ENCODE data around the gene GRK4.
"Not testable (repeated sequence)": the region's sequence is repeated elsewhere in the genome, so short reads cannot be mapped to it uniquely, and the experiment has no call there.

GRK4 gene

DNA sequence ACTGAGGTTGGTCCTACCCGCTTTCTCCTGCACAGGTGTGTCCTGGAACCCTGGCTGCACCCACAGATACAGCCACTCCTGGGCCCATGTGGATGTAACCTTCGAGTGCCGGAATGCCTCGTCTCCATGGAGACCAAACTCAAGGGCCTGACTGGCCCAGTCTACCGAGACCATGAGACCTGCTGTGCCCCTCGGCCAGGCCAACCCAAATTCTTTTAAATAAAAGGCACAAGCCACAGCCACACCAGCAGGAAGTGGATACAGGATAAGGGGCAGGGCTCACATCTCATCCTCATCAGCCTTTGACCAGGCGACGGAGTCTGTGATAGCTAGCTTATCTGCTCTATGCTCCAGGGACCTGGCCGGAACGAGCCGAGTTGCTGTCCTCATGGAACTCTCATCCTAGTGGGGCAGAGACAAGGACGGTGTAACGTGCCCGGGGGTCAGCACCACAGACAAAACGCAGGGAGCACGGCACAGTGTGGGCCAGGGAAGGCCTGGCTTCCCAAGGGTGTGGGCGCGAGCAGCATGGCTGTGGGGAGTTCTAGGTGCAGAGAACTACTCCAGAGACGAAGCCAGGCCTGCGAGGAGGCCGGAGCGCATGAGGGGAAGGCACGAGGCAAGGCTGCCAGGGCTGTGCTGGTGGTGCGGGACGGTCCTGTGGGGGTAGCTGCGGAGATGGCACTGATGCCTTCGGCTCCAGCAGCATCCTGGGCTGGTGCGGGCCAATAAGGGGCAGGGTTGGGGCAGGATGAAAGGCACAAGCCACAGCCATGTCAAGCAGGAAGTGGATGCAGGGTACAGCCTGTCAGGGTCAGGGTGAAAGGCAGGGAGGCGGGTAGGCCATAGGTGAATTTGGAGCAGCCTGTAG lies 22.9 kb upstream of the GRK4 start:
- FAIRE-seq (no peak), DNase-seq (ENCODE audit: insufficient read length, low spot score) (no peak)

DNA sequence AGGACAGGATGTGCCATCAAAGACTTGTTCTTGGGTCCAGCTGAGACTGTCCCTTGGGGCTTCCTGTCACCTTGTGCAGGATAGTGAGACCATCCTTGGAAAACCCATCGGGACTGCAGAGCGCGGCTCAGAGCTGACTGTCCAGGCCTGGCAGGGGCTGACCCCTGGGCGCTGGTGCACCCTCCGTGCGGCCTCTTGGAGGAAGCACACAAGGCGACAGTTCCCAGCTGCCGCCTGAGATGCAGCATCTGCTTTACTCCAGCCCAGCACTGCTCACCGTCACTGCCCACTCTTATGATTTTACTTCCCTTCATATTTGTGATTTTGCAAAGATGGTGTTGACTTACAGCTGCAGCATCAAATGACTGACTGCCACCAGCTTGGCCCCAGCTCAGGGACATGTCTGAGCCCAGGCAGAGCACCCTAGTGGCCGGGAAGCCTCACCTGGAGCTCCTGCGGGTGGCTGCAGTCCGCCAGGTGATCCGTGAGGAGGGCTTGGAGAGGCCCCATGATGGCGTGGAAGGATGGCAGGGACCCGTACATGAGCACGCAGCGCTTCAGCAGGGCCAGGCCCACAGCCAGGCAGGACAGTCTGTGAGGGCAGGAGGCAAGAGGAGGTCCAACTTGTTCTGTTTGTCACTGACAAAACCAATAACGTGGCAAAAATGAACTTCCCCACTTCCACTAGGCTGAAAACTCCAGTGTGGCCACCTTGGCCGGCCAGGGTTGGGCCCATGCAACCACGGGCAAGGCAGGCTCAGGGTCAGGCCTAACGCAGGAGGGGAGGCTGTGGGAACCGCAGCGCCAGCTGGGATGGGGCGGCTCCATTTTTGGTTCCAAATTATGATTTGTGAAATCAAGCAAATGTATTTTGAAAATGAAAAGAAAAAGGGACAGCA lies 22.0 kb upstream of the GRK4 start:
- no peak for DNase-seq (ENCODE audit: insufficient read length, low spot score)
- FAIRE-seq: no peak

DNA sequence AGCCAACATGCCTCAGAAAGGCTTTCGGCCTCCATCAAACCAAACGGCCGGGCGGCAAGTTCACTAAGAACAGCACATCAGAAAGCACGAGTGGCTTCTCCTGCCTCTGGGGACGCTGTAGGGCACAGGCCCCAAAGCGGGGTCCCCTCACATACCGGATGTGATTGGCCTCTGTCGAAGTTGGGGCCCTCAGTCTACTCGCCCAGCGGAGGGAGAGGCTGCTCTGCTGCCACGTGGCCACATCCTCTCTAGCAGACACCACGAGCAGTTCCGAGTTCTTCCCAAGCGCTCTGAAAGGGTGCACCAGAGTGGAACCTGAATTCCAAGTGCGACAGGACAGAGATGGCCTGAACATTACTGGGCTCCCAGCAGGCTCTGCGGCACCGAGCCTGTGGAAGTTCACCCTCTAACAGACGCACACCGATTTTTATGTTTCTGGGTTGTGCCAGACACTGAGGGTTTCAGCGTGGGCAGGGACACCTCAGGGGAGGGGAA lies 21.3 kb upstream of the GRK4 start:
- FAIRE-seq (no peak), DNase-seq (ENCODE audit: insufficient read length, low spot score) (no peak)

DNA sequence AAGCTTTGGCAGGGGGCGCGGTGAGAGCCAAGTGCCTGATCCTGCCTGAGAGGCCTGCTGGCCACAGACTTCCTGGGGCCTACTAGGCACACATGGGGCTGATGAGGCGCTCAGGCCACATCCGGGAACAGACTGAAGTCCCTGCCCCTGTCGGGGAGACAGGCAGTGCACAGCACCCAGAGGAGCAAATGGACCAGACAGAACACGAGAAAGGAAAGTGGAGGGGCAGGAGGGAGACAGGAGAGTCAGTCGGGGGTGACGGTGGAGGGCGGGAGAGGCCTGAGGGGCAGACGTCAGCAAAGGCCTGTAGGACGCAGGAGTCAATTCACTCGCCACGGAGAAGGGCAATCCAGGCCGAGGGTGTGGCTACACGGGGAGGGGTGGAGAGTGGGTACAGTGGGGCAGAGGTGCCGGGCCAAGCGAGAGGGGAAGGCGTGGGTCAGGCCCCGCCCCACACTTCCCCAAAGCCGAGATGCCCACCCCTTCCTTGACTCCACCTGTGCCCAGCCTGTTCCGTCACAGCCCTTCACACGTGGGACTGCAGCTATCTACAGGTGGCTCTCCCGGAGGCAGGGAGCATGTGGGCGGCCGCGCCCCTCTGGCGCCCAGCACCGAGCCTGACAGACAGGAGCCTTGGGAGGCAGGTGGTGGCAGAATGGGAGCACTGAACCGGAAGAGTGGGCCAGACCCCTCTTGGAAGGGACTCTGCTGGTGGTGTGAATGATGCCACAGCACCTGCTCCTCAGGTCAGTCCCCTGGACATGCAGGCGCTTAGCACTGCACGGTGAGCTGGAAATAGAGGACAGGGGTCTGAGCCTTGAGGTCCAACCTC lies 20.6 kb upstream of the GRK4 start:
- DNase-seq (ENCODE audit: insufficient read length, low spot score) (no peak), FAIRE-seq (no peak)

DNA sequence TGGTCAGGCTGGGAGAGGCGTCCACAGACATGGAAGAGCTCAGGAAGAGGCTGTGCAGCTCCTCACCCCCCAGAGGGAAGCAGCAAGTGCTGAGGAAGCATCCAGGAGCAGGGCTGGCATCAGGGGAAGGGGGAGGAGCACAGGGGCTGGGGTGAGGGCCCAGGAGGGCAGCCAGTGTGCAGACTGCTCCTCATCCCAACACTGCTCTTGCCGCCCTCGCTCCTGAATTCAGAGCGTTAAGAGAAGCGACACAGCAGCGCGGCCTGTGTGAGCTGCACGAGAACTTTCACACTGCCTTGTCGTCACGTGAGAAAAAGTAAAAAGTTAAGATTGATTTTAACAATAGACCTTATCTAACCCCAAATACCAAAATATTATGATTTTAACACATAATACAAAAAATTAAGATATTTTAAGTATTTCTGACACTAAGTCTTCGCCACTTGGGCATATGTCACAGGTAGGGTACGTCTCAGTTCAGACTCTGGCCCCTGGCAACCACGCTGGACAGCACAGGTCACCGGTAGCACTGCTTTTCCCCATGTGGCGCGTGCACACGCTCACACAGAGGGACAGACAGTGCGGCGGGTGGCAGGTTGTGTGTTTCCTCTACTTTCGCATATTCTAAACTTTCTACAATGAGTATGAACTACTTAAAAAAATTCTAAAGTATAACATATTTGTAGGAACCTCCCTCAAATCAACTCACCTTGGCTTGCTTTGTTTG lies 19.8 kb upstream of the GRK4 start:
- FAIRE-seq (no peak), DNase-seq (ENCODE audit: insufficient read length, low spot score) (no peak)

DNA sequence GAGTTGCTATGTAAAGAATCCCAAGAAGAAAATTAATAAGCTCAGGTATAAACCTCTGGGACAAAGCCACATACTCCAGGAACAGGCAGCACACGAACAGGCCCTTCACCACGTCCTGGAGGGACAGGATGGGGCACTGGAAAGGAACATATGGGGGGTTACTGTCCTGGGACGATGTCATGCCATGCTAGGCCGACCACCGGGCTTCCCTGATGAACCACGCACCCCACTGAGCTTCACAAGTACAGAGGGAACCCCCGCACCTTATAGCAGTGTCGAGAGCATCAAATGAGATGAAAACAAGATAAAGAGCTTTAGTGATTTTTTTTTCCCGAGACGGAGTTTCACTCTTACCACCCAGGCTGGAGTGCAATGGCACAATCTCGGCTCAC lies 19.3 kb upstream of the GRK4 start:
- FAIRE-seq: no peak

DNA sequence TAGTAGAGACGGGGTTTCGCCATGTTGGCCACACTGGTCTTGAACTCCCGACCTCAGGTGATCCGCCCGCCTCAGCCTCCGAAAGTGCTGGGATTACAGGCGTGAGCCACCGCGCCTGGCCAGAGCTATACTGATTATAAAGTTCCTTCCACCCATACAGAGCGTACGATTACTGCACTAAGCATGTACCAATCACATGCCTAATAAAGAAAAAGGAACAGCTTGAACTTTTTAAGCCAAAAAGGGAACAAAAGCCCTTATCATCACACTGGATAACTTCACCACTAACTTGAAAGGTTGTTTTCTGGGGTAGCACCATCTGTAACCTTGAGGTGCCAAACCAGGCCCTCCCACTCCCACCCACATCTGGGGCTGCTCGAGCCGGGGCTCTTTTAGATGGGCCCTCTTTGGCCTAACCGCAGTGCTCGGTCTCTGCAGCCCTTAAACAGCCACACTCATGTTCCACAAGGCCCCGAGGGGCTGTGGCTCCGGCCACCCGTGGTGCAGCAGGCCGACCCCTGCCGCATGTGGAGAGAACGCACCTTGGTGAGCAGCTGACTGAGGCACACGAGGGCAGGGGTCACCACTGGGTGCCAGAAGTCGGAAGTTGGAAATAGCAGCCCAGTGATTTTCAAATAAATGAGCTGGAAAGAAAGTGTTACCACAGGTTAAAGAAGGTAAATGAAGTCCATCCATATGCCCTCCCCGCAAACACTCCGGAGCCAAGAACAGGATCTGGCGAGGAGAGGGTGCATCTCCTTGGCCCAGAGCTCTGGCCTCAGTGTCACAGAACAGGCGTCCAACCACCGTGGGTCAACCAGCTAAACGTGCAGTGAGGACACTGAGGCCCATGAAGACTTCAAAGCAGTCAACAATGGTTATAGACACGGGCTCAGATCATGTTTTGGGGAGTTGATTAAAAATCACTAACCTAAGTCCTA lies 18.5 kb upstream of the GRK4 start:
- FAIRE-seq (no peak), DNase-seq (ENCODE audit: insufficient read length, low spot score) (no peak)

More for the DNA sequence above, 19.3 kb upstream of the GRK4 start:
- DNase-seq (ENCODE audit: insufficient read length, low spot score): no peak

DNA sequence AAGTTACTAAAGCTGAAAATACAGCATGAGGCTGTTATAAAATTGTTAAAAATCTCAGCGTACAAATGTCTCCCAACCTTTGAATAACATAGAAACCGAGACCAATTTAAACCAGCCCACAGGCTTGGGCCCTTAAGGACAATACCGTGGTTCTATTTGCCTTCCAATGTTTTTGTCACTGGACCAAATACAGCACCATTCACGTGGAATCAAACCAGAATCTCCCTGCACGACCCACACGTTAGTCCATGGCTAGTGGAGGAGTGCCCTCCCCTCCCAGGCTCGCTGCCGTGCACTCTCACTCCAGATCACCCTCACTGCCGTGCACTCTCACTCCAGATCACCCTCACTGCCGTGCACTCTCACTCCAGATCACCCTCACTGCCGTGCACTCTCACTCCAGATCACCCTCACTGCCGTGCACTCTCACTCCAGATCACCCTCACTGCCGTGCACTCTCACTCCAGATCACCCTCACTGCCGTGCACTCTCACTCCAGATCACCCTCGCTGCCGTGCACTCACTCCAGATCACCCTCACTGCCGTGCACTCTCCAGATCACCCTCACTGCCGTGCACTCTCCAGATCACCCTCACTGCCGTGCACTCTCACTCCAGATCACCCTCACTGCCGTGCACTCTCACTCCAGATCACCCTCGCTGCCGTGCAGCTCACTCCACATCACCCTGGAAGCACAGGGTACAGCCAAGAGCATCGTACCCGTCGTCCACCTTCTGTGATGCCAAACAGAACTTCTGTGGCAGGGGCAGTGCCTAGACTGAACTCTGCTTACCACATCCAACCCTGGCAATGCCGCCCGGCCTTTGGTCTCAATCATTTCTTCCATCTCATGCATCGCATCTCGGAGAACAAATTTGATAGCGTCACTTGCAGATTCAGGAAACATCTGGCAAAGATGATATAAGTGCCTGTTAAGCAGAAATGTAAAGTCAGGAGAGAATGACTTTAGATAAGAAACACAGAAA lies 17.5 kb upstream of the GRK4 start:
- not testable (repeated sequence) for DNase-seq (ENCODE audit: insufficient read length, low spot score)
- peak; percentile 28 for FAIRE-seq

DNA sequence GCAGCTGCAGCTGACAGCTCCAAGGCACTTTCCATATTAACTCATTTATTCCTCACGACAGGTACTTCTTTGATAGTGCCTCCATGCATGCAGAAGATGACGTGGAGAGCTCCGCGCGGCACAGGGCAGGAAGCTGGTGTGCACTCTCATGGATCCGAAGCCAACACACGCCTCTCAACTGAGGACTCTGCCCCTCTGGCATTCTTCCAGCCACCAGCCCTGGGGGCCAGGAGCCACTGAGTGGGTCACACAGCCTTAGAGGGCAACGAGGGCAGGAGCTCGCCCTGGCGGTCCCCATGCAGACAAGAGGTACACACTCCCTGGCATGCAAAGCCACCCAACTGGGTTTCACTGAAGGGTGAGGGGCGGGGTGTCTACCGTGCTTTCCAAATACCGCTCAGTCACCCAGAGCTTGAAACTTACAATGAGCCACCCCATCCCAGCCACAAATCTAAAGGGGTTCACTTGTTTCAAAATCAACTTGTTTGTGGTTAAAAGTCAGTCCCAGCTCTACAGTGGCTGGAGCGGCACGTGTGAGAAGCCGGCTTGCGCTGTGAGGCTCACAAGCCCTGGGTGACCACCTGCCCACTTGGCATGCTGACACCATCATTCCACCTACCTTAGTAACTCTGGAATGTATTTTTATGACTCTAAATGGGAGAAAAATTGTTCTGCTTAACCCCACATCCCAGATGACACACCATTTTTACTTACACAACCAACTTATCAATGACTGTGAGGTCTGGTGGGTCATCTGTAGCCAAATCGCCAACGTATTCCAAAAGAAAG lies 16.4 kb upstream of the GRK4 start:
- FAIRE-seq: no peak
- DNase-seq (ENCODE audit: insufficient read length, low spot score): no peak

DNA sequence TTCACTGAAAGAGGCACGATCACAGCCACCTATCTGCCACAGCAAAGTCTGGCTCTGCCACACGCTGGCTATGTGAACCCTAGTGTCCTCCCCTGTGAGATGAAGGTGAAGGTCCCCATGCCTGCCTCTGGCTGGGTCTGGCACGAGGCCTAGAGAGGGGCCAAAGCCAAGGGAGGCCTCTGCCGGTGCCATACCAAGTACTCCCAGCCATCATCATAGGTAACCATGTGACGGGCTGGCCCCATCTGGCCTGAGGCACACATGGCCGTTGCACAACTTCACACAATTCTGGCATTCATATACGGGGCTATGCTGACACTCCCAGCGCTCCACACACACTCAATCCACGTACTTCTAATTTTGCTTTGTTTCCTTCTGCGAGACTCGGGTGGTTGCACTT lies 15.4 kb upstream of the GRK4 start:
- FAIRE-seq: no peak
- no peak for DNase-seq (ENCODE audit: insufficient read length, low spot score)

DNA sequence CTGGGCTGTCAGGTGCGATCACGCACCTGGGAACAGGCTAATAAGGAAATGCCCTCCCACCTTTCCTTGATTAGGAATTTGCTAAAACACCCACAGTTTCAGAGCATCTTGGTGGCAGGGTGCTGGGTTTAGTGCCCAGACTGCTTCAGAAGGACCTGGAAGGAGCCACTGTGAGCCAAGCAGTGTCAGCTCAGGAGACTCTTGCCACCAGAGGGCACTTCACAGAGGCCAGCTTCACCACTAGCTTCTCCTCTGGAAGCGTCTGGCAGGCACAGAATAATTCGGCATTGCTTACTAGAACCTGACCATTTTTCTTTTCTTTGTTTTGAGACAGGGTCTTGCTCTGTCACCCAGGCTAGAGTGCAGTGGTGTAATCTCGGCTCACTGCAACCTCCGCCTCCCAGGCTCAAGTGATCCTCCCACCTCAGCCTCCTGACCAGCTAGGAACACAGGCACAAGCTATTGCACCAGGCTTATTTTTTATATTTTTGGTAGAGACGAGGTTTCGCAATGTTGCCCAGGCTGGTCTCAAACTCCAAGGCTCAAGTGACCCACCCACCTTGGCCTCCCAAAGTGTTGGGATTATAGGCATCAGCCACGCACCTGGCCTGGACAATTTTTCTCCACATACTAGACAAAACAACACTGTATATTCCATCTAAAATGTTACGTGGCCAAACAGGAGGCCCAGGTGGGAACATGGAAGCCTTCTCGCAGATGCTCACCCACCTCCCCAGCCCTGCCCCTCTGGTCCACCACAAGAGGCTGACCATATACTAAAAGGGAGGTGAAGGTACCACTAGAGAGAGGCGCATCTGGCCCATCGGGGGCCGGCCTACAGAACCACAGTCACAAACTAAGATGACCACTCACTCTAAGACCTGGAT lies 14.2 kb upstream of the GRK4 start:
- DNase-seq (ENCODE audit: insufficient read length, low spot score) (no peak), FAIRE-seq (no peak)

DNA sequence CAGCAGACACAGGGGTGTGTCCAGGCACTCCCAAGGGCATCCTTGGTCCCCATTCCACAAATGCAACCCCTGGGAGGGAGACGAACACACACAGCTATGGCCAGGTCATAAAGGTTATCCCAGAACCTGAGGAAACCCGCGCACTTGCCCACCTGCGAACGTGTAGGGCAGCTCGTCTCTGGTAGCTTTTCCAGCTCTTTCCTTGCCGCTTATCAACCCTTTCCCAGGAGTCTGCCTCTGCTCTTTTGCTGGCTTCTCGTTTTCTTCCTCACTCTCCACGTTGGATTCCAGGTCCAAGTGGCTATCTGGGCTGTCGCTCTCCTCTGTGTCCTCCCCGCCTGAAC lies 13.6 kb upstream of the GRK4 start:
- FAIRE-seq (no peak), DNase-seq (ENCODE audit: insufficient read length, low spot score) (no peak)

DNA sequence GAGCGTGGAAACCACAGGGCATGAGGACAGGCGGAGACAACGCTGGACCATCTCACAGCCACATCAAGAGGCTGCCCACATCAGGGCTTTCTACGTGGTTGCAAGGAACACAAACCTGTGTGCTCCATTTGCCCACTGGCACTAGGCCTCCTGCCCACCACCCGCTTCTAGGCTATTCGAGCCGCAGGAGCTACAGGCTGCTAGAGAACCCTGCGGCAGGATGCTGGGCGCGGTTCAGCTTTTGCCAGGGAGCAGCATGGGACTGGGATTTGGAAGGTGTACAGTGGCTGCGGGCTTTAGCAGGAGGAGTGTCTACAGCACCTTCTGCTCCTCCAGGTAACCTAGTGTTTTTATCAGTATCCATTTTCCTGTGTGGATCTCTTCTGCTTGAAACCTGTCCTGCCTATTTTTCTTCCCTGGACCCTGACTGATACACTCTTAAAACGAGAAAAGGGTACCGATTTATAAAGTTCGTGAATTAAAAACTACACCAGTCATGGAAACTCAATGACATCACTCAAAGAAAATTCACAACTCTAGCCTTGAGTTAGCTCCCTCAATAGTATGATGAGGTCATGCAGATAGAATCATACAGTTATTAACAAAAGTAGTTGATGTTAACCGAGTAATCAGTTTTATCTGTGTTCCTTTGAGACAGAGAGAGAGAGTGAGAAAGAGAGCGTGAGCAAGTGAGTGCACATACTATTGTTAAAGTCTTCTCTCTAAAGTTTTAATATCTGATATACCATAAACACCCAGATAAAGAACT lies 13.0 kb upstream of the GRK4 start:
- DNase-seq (ENCODE audit: insufficient read length, low spot score) (no peak), FAIRE-seq (no peak)

DNA sequence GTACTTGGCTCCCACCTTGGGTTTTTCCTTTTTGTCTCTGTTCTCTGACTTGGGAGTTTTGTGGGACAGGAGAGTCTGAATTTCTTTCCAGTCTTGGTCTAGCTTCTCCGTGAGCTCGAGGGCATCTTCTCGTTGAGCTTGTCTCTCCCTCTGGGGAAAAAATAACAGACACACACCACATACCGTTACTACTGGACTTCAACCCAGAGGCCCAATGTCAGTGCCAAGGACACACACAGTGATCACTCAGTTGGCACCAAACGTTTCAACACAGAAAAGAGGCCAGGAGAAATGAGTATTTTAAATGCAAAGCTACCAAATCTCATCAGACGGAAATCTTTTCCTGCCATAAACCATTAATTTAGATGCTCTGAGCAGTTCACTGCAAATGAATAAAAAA lies 9.9 kb upstream of the GRK4 start:
- DNase-seq (ENCODE audit: insufficient read length, low spot score): no peak
- no peak for FAIRE-seq

DNA sequence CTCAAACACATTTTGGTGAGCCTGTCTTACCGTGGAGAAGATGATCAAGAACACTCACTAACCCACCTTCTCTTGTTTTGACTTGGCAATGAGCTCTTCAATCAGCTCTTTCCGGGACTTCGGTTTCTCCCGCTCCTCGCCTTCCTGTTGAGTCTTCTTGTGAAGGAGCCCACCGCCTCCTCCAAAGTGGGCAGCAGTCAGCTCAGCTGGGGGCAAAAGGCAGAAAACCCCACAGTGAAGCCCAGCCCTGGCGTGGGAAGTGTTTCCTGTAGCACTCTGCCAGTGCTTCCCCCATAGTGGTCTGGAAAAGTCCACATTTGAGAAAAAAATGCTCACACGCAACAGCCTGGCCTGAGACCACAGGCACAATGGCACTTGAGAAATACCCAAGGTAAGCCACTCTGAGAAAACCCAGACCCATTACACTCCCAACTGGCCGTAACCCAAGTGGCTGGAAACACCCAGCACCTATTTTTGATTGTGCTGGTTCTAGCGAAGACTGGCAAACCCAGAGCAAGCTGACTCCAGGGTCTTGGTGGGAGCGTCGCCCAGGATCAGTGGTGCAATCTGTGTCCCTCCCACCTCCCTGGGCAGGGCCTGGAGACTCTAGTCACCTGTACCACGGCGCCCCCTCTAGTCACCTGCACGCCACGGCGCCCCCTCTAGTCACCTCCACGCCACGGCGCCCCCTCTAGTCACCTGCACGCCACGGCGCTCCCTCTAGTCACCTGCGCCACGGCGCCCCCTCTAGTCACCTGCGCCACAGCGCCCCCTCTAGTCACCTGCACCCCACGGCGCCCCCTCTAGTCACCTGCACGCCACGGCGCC lies 8.8 kb upstream of the GRK4 start:
- FAIRE-seq: no peak

More for the DNA sequence above, 8.8 kb upstream of the GRK4 start:
- no peak for DNase-seq (ENCODE audit: insufficient read length, low spot score)
